Measurements from ENCODE around the gene PKM. TPM values are rescaled to one million over a fixed set of nuclear protein-coding genes. Genes with fewer than 3 reads are reported as not detected.

PKM gene
- total RNA-seq, 4 donors from 2014 or later, result 261 to 293 (median 272) TPM

GRCh38 chr15:72195101-72195511 is 35.9 kb downstream of the PKM start:
- peaks cover 0 to 16% (median 12%) of the 10 kb centered on the region in 3 donors for H3K36me3 ChIP-seq
- peaks cover 0 to 5% of the 10 kb centered on the region in 2 donors for H3K27me3 ChIP-seq
- peak overlapping the region in 1 of 4 donors; percentile 5 for H3K27ac ChIP-seq
- TF ChIP-seq, protein P1, sequence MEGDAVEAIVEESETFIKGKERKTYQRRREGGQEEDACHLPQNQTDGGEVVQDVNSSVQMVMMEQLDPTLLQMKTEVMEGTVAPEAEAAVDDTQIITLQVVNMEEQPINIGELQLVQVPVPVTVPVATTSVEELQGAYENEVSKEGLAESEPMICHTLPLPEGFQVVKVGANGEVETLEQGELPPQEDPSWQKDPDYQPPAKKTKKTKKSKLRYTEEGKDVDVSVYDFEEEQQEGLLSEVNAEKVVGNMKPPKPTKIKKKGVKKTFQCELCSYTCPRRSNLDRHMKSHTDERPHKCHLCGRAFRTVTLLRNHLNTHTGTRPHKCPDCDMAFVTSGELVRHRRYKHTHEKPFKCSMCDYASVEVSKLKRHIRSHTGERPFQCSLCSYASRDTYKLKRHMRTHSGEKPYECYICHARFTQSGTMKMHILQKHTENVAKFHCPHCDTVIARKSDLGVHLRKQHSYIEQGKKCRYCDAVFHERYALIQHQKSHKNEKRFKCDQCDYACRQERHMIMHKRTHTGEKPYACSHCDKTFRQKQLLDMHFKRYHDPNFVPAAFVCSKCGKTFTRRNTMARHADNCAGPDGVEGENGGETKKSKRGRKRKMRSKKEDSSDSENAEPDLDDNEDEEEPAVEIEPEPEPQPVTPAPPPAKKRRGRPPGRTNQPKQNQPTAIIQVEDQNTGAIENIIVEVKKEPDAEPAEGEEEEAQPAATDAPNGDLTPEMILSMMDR (IDR thresholded peaks at IDR 0.05), result no peak
- TF ChIP-seq POLR2A (IDR thresholded peaks at IDR 0.05) (no peak), EP300 (IDR thresholded peaks at IDR 0.05) (peak in 1 of 2 donors; percentile 21)
- H3K9me3 ChIP-seq, result no peaks in the 10 kb centered on the region
- WGBS, 2 donors, result 75 to 82% methylated on average over 6 of the region's 6 CpGs
- H3K4me3 ChIP-seq, result no peak overlapping the region
- peaks cover 0 to 16% (median 0%) of the 10 kb centered on the region in 4 donors for H3K4me1 ChIP-seq
- no peak for DNase-seq (ENCODE audit: low spot score in 2 of 2)

DNA sequence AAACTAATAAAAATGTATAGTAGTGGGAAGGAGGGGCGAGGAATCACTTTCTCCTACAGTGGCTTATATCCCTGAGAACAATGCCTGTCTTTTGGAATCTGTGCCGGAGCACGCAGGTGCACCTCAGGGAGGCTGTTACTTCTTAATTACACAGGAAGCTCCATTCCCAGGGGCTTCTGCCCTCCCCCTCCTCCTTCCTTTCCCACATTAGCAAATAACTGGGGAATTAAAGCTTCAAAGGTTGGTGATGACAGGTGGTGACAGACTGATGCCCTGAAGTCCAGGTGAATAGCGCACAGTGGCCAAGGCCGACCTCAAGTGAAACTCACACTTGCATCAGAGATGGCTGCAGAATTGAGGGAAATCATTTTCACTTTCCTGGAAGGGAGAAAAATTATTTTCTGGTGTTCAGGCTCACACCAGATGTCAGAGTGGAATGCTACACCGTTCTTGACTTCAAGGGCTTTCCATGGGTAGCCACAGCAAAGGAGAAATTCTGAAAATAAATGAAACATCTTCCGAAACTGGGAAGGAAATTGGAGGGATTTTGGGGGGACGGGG is 37.1 kb downstream of the PKM start:
- TF ChIP-seq POLR2A (IDR thresholded peaks at IDR 0.05) (no peak), EP300 (IDR thresholded peaks at IDR 0.05) (no peak)
- TF ChIP-seq, protein P1 (IDR thresholded peaks at IDR 0.05), result no peak
- no peaks in the 10 kb centered on the region for H3K9me3 ChIP-seq
- peaks cover 0 to 16% (median 0%) of the 10 kb centered on the region in 4 donors for H3K4me1 ChIP-seq
- peaks cover 0 to 6% (median 3%) of the 10 kb centered on the region in 3 donors for H3K36me3 ChIP-seq
- H3K27ac ChIP-seq, result no peak overlapping the region
- 77 to 78% methylated on average over 8 of the region's 8 CpGs for WGBS, 2 donors
- DNase-seq (ENCODE audit: low spot score in 2 of 2), result no peak
- peaks cover 0 to 5% of the 10 kb centered on the region in 2 donors for H3K27me3 ChIP-seq
- H3K4me3 ChIP-seq, result no peak overlapping the region

GRCh38 chr15:72192416-72192815 is 38.6 kb downstream of the PKM start:
- TF ChIP-seq POLR2A (IDR thresholded peaks at IDR 0.05) (no peak), EP300 (IDR thresholded peaks at IDR 0.05) (no peak)
- TF ChIP-seq, protein P1 (IDR thresholded peaks at IDR 0.05), result no peak
- H3K27me3 ChIP-seq, result peaks cover 0 to 11% of the 10 kb centered on the region in 2 donors
- 37 to 46% methylated on average over 3 of the region's 3 CpGs for WGBS, 2 donors
- no peaks in the 10 kb centered on the region for H3K9me3 ChIP-seq
- no peak overlapping the region for H3K4me3 ChIP-seq
- H3K36me3 ChIP-seq, result no peaks in the 10 kb centered on the region
- peaks cover 0 to 15% (median 0%) of the 10 kb centered on the region in 4 donors for H3K4me1 ChIP-seq
- H3K27ac ChIP-seq, result no peak overlapping the region
- DNase-seq (ENCODE audit: low spot score in 2 of 2), result no peak

- WGBS, 2 donors, result 95 to 97% methylated on average over 2 of the region's 2 CpGs
- H3K36me3 ChIP-seq, result no peaks in the 10 kb centered on the region
- peaks cover 0 to 31% of the 10 kb centered on the region in 2 donors for H3K27me3 ChIP-seq
- no peak for DNase-seq (ENCODE audit: low spot score in 2 of 2)
- no peak overlapping the region for H3K4me3 ChIP-seq
- H3K4me1 ChIP-seq, result peaks cover 0 to 2% (median under 1%) of the 10 kb centered on the region in 4 donors
- no peaks in the 10 kb centered on the region for H3K9me3 ChIP-seq
- TF ChIP-seq EP300 (IDR thresholded peaks at IDR 0.05) (no peak), POLR2A (IDR thresholded peaks at IDR 0.05) (no peak)
- TF ChIP-seq, protein P1 (IDR thresholded peaks at IDR 0.05), result no peak
- no peak overlapping the region for H3K27ac ChIP-seq
Observed at GRCh38 chr15:72189250-72189902, 41.6 kb downstream of the PKM start.

DNA sequence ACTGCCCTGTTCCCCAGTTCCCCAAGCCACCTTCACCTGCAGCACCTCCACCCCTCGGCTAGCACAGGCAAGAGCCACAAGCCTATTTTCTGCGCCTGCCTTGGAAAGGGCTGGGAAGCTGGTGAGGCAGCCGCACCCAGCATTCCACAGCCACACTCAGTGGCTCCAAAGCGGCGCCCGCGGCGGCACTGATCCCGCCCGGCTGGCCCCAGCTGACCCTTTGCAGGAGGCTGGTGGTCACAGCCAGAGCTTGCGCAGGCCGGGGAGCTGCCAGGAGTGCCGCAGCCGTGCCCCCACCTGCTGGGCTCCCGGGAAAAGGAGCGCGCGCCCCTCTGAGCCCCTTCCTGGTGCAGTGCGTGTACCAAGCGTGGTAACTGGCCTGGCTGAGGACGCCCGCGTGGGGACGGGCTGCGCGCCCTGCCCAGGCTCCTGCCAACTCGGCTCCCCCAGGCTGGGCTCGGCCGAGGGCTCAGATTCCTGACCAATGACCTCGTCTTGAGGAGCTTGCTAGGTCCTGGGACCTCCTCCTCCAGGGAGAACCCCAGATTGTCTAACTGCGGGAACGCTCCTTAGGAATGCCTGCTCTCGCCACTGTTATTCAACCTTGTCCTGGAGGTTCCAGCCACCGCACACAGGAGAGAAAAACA is 46.7 kb downstream of the PKM start:
- H3K27ac ChIP-seq, result peak overlapping the region in 3 of 4 donors; percentile 26 to 68 (median 45)
- no peaks in the 10 kb centered on the region for H3K36me3 ChIP-seq
- H3K9me3 ChIP-seq, result no peaks in the 10 kb centered on the region
- peaks cover 0 to 29% of the 10 kb centered on the region in 2 donors for H3K27me3 ChIP-seq
- WGBS, 2 donors, result 8 to 12% methylated on average over 12 to 28 of the region's 34 CpGs
- H3K4me3 ChIP-seq, result peak overlapping the region; percentile 17 to 45 (median 28)
- peaks cover 0 to 39% (median 21%) of the 10 kb centered on the region in 4 donors for H3K4me1 ChIP-seq
- no peak for TF ChIP-seq EP300 (IDR thresholded peaks at IDR 0.05)
- no peak for TF ChIP-seq POLR2A (IDR thresholded peaks at IDR 0.05)
- TF ChIP-seq, protein P1 (IDR thresholded peaks at IDR 0.05), result no peak
- no peak for DNase-seq (ENCODE audit: low spot score in 2 of 2)

All from tibial nerve (tissue), 4 donors.